Cardiac fibroblast (primary cell): ENCODE data around the gene TTC28.
A peak's percentile ranks its signal among the peaks of the same experiment; 100 is the strongest.

Experiments used
- DNase-seq, 2 donors: peaks; one replicate each; pipeline versions ENCODE4 v3.0.0 to v3.0.0-alpha.2; 2010; ENCODE audit warnings: low read depth in 2 of 2
- H3K4me3 ChIP-seq, 2 donors: replicated peaks in 1 of 2; 1 replicate in 1 of 2; 2 replicates in 1 of 2; pipeline ENCODE4 v1.5.1; 2011; ENCODE audit warnings: low read depth in 2 of 2, low read length in 2 of 2, mild to moderate bottlenecking in 2 of 2, moderate library complexity in 1 of 2
- CTCF ChIP-seq: IDR thresholded peaks from one replicate; pipeline ENCODE4 v1.5.1; 2011; ENCODE audit warnings: low read depth, mild to moderate bottlenecking, low read length, inconsistent platforms

The TTC28 gene

GRCh38 chr22:28442264-28442710, 237.4 kb downstream of the TTC28 start:
- DNase-seq, result peak; percentile 71 to 81
- TF ChIP-seq CTCF, result peak; percentile 64
- peak overlapping the region; percentile 57 to 61 for H3K4me3 ChIP-seq

GRCh38 chr22:28441720-28442263, 237.8 kb downstream of the TTC28 start:
- TF ChIP-seq CTCF, result no peak
- DNase-seq, result peak in 1 of 2 donors; percentile 22
- H3K4me3 ChIP-seq, result peak overlapping the region; percentile 57 to 61

- DNase-seq, result peak; percentile 42 to 82
- H3K4me3 ChIP-seq, result no peak overlapping the region
- no peak for TF ChIP-seq CTCF
These were observed 238.8 kb downstream of the TTC28 start for GRCh38 chr22:28440592-28441390.

GRCh38 chr22:28438183-28438768, 241.4 kb downstream of the TTC28 start:
- no peak for TF ChIP-seq CTCF
- DNase-seq, result no peak
- no peak overlapping the region for H3K4me3 ChIP-seq

GRCh38 chr22:28435982-28436381, 243.7 kb downstream of the TTC28 start:
- no peak overlapping the region for H3K4me3 ChIP-seq
- DNase-seq, result no peak
- no peak for TF ChIP-seq CTCF

- no peak overlapping the region for H3K4me3 ChIP-seq
- no peak for DNase-seq
- no peak for TF ChIP-seq CTCF
These were observed 244.4 kb downstream of the TTC28 start for GRCh38 chr22:28435140-28435768.
